ENCODE measurements around the gene CAGE1.

DNA sequence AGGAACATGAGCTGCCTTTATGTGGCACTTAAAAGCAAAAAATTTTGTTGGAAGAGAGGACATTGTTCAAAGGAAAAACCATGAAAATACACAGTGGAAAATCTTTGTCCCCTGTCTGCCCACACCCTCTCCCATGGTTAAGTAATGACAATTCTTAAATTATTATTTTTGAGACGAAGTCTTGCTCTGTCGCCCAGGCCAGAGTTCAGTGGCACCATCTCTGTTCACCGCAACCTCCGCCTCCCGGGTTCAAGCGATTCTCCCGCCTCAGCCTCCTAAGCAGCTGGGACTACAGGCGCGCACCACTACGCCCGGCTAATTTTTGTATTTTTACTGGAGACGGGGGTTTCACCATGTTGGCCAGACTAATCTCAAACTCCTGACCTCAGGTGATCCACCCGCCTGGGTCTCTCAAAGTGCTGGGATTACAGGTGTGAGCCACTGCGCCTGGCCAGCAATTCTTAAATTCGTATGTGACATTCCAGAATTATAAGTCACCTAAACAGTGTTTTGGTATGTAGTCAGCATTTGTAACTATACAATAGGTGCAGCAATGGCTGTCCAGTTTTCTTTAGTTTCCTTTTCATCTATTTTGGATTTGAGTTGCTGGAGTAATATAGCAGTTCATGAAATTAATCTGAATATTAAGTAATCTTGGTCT lies 75.9 kb downstream of the CAGE1 start:
- TF ChIP-seq, protein P1, sequence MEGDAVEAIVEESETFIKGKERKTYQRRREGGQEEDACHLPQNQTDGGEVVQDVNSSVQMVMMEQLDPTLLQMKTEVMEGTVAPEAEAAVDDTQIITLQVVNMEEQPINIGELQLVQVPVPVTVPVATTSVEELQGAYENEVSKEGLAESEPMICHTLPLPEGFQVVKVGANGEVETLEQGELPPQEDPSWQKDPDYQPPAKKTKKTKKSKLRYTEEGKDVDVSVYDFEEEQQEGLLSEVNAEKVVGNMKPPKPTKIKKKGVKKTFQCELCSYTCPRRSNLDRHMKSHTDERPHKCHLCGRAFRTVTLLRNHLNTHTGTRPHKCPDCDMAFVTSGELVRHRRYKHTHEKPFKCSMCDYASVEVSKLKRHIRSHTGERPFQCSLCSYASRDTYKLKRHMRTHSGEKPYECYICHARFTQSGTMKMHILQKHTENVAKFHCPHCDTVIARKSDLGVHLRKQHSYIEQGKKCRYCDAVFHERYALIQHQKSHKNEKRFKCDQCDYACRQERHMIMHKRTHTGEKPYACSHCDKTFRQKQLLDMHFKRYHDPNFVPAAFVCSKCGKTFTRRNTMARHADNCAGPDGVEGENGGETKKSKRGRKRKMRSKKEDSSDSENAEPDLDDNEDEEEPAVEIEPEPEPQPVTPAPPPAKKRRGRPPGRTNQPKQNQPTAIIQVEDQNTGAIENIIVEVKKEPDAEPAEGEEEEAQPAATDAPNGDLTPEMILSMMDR (IDR thresholded peaks at IDR 0.05 in 4 of 5, conservative IDR thresholded peaks at IDR 0.05 in 1 of 5): no peak
- no peak for TF ChIP-seq POLR2A (IDR thresholded peaks at IDR 0.05)
